ENCODE measurements around the gene GLI3. TPM values are rescaled to one million over a fixed set of nuclear protein-coding genes. Genes with fewer than 3 reads are reported as not detected.

Gene GLI3
- polyA plus RNA-seq, 2 of the 4 experiments (the other 2 are of a cell fraction) = 0.09 TPM; not detected in 1

GRCh38 chr7:42283553-42283952 is 46.5 kb upstream of the GLI3 start:
- CTCF ChIA-PET = no interaction called here
- TF ChIP-seq E2F6 (IDR thresholded peaks at IDR 0.05; ENCODE audit: borderline replicate concordance, low read depth) = no peak
- TF ChIP-seq NFE2L2 (conservative IDR thresholded peaks at IDR 0.05; ENCODE audit: low read length) = no peak
- TF ChIP-seq TP53 (CRISPR knock-in tag; IDR thresholded peaks at IDR 0.05) = no peak
- TF ChIP-seq PHF8 (IDR thresholded peaks at IDR 0.05; ENCODE audit: borderline replicate concordance, low read depth) = no peak
- no peak for TF ChIP-seq ESRRA (IDR thresholded peaks at IDR 0.05; ENCODE audit: borderline replicate concordance, low read length)
- TF ChIP-seq HOXA7 (CRISPR knock-in tag; IDR thresholded peaks at IDR 0.05) = no peak
- no peak for TF ChIP-seq ATOH8 (CRISPR knock-in tag; IDR thresholded peaks at IDR 0.05; ENCODE audit: low read depth)
- no peak for TF ChIP-seq EP300 (IDR thresholded peaks at IDR 0.05)
- no peak for TF ChIP-seq ELK1 (IDR thresholded peaks at IDR 0.05; ENCODE audit: low read depth, low read length)
- no peak for TF ChIP-seq HOXB13 (CRISPR knock-in tag; IDR thresholded peaks at IDR 0.05; ENCODE audit: low read depth)
- no peak for TF ChIP-seq FOSL2 (IDR thresholded peaks at IDR 0.05)
- no peak for TF ChIP-seq FOSL2 (CRISPR knock-in tag; IDR thresholded peaks at IDR 0.05)
- no peak for TF ChIP-seq MYC (IDR thresholded peaks at IDR 0.05; ENCODE audit: borderline replicate concordance, low read length)
- TF ChIP-seq ZFP36 (IDR thresholded peaks at IDR 0.05; ENCODE audit: borderline replicate concordance, partially characterized antibody) = no peak
- TF ChIP-seq KDM1A (IDR thresholded peaks at IDR 0.05; ENCODE audit: low read depth) = no peak
- no peak for TF ChIP-seq HMGXB4 (CRISPR knock-in tag; IDR thresholded peaks at IDR 0.05; ENCODE audit: borderline replicate concordance)
- no peak for TF ChIP-seq FOSB (CRISPR knock-in tag; IDR thresholded peaks at IDR 0.05)
- TF ChIP-seq CBX2 (IDR thresholded peaks at IDR 0.05; ENCODE audit: borderline replicate concordance, low read depth) = no peak
- no peak for TF ChIP-seq HEYL (CRISPR knock-in tag; IDR thresholded peaks at IDR 0.05)
- TF ChIP-seq RCOR1 (IDR thresholded peaks at IDR 0.05; ENCODE audit: low read depth, low read length) = no peak
- WGBS (ENCODE audit: missing lambda C conversion rate) = 0% methylated on average over 2 of the region's 2 CpGs
- DNase-seq (ENCODE audit: low read depth in 1 of 2, low spot score in 1 of 2) (no peak), ATAC-seq (no peak), FAIRE-seq (no peak)
- Histone ChIP-seq H3K4me3 (no peak overlapping the region), H3K9me3 (no peaks in the 10 kb centered on the region), H3K27ac (no peak overlapping the region), H3K4me1 (no peaks in the 10 kb centered on the region), H3K4me2 (no peak overlapping the region)
- POLR2A ChIA-PET = no interaction called here

GRCh38 chr7:42278344-42278743 is 41.3 kb upstream of the GLI3 start:
- ATAC-seq = no peak
- no peak for DNase-seq (ENCODE audit: low read depth in 1 of 2, low spot score in 1 of 2)
- TF ChIP-seq HOXB5 (CRISPR knock-in tag; IDR thresholded peaks at IDR 0.05) (no peak), ZNF302 (CRISPR knock-in tag; IDR thresholded peaks at IDR 0.05) (no peak), RFX5 (IDR thresholded peaks at IDR 0.05) (no peak), MAZ (IDR thresholded peaks at IDR 0.05; ENCODE audit: borderline replicate concordance, low read depth, low read length) (no peak), SREBF2 (IDR thresholded peaks at IDR 0.05) (no peak), HMGXB4 (CRISPR knock-in tag; IDR thresholded peaks at IDR 0.05; ENCODE audit: borderline replicate concordance) (no peak)
- CTCF ChIA-PET = no interaction called here
- H3K4me1 ChIP-seq = no peaks in the 10 kb centered on the region
- WGBS (ENCODE audit: missing lambda C conversion rate) = 14% methylated on average over 4 of the region's 4 CpGs
- no peak for FAIRE-seq
- H3K27ac ChIP-seq = no peak overlapping the region
- POLR2A ChIA-PET = no interaction called here
- H3K9me3 ChIP-seq = no peaks in the 10 kb centered on the region
- H3K4me3 ChIP-seq = no peak overlapping the region
- no peak overlapping the region for H3K4me2 ChIP-seq
